IPS DF 6.9 (cell line): ENCODE measurements around the gene MAPT.
A peak's percentile ranks its signal among the peaks of the same experiment; 100 is the strongest.
"Not testable (repeated sequence)": the region's sequence is repeated elsewhere in the genome, so short reads cannot be mapped to it uniquely, and the experiment has no call there.

Source experiments
- DNase-seq: peaks from one replicate; pipeline ENCODE4 v3.0.0-alpha.2; 2013; ENCODE audit warnings: low read depth, low spot score
- H3K27ac ChIP-seq: one replicate; pipeline ENCODE4 v1.5.1; 2013; ENCODE audit warnings: low read length, control low read depth
- H3K27me3 ChIP-seq: 2 replicates; pipeline ENCODE4 v1.6.1; 2013; ENCODE audit warnings: mild to moderate bottlenecking, low read length; ENCODE audit not compliant: control insufficient read depth, insufficient read depth
- H3K36me3 ChIP-seq: 2 replicates; pipeline ENCODE4 v1.6.1; 2013; ENCODE audit warnings: low read length; ENCODE audit not compliant: control insufficient read depth, insufficient read depth
- H3K4me1 ChIP-seq: 2 replicates; pipeline ENCODE4 v1.6.1; 2013; ENCODE audit warnings: low read length; ENCODE audit not compliant: control insufficient read depth, insufficient read depth
- H3K4me3 ChIP-seq: 2 replicates; pipeline ENCODE4 v1.5.1; 2013; ENCODE audit warnings: mild to moderate bottlenecking, low read length
- H3K9me3 ChIP-seq: 2 replicates; pipeline ENCODE4 v1.6.1; 2013; ENCODE audit warnings: low read length, inconsistent platforms; ENCODE audit not compliant: control insufficient read depth, insufficient read depth
- WGBS: extraction: QIAGEN DNeasy Blood & Tissue Kit; methylation state at CpG from one replicate; pipeline ENCODE4 v1.1.7; 2013; ENCODE audit warnings: mixed read lengths, missing lambda C conversion rate; ENCODE audit not compliant: insufficient read length, insufficient coverage; 5-methylcytosine and 5-hydroxymethylcytosine counted together

MAPT gene

DNA sequence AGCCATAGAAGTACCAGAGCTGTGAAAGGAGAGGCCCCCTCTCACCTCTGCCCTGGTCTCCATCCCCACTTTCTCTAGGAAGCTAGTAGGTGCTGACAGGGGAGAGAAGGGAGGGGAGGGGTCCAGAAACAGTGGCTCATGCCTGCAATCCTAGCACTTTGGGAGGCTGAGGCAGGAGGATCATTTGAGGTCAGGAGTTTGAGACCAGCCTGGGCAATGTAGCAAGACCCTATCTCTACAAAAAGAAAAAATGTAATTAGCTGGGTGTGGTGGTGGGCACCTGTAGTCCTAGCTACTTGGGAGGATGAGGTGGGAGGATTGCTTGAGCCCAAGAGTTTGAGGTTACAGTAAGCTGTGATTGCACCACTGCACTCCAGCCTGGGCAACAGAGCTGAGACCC, 42.8 kb downstream of the MAPT start:
- DNase-seq, H3K4me1 ChIP-seq, H3K9me3 ChIP-seq, H3K36me3 ChIP-seq, H3K27me3 ChIP-seq, H3K4me3 ChIP-seq, H3K27ac ChIP-seq: not testable (repeated sequence)

GRCh38 chr17:45939395-45939794, 45.0 kb downstream of the MAPT start:
- no peak for DNase-seq
- WGBS, result no CpG with 5 or more reads among the region's 5 CpGs
- Histone ChIP-seq H3K4me1 (peaks cover 7% of the 10 kb centered on the region), H3K4me3 (no peak overlapping the region), H3K27ac (no peak overlapping the region), H3K9me3 (no peaks in the 10 kb centered on the region), H3K36me3 (no peaks in the 10 kb centered on the region), H3K27me3 (no peaks in the 10 kb centered on the region)

- Histone ChIP-seq H3K27ac (no peak overlapping the region), H3K9me3 (no peaks in the 10 kb centered on the region), H3K4me1 (peaks cover 7% of the 10 kb centered on the region), H3K4me3 (no peak overlapping the region), H3K36me3 (no peaks in the 10 kb centered on the region), H3K27me3 (no peaks in the 10 kb centered on the region)
- WGBS, result no CpG with 5 or more reads among the region's 4 CpGs
- DNase-seq, result no peak
These were observed 45.9 kb downstream of the MAPT start for GRCh38 chr17:45940293-45940692.

- Histone ChIP-seq H3K36me3 (no peaks in the 10 kb centered on the region), H3K4me3 (no peak overlapping the region), H3K9me3 (no peaks in the 10 kb centered on the region), H3K4me1 (peaks cover 7% of the 10 kb centered on the region), H3K27ac (no peak overlapping the region), H3K27me3 (no peaks in the 10 kb centered on the region)
- no CpG with 5 or more reads among the region's 3 CpGs for WGBS
- no peak for DNase-seq
These were observed 46.5 kb downstream of the MAPT start for GRCh38 chr17:45940826-45941225.

DNA sequence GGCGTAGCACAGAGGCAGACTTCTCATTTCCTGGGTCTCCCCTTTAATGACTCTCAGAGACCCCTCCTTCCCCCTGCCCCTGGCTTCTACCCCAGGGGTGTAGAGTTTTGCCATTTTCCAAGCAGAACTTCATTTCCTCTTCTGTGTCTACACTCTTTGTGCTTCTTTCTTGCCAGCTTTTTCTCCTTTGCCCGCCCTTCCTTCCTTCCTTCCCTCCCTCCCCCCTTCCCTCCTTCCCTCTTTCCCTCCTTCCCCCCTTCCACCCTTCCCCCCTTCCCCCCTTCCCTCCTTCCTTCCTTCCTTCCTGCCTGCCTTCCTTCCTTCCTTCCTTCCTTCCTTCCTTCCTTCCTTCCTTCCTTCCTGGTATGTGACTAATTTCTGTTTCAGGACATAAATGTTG, 47.0 kb downstream of the MAPT start:
- no CpG with 5 or more reads among the region's 2 CpGs for WGBS
- no peak overlapping the region for H3K27ac ChIP-seq

DNA sequence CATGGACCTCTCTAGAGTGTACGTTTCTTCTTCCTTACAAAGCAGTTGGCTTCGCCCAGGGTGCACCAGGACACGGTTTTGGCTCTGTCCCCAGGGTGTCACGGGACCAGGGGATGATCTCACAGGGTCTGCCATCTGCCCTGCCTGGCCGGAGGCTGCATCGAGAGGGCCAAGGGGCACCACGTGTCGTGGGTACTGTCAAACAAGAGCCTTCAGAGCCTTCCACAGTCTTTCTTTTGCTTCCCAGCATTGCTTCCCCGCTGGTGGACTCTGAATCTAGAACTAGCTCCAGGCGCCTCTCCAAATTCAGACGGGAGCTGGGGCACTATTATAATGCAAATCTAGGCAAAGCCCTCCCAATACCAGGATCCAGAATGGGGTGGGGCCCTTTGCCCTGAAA, 47.9 kb downstream of the MAPT start:
- DNase-seq, result no peak
- Histone ChIP-seq H3K9me3 (no peaks in the 10 kb centered on the region), H3K4me3 (no peak overlapping the region), H3K27ac (no peak overlapping the region), H3K4me1 (peaks cover 7% of the 10 kb centered on the region), H3K27me3 (no peaks in the 10 kb centered on the region), H3K36me3 (no peaks in the 10 kb centered on the region)
- WGBS, result no CpG with 5 or more reads among the region's 11 CpGs

More for the DNA sequence above, 47.0 kb downstream of the MAPT start:
- no peak for DNase-seq
- peaks cover 7% of the 10 kb centered on the region for H3K4me1 ChIP-seq
- no peak overlapping the region for H3K4me3 ChIP-seq
- no peaks in the 10 kb centered on the region for H3K36me3 ChIP-seq
- H3K27me3 ChIP-seq, result no peaks in the 10 kb centered on the region
- no peaks in the 10 kb centered on the region for H3K9me3 ChIP-seq

GRCh38 chr17:45946841-45947256, 52.5 kb downstream of the MAPT start:
- WGBS, result no CpG with 5 or more reads among the region's 4 CpGs
- no peak overlapping the region for H3K27ac ChIP-seq
- H3K4me1 ChIP-seq, result peaks cover 5% of the 10 kb centered on the region; the same call in 1 of the 2 replicates
- no peak for DNase-seq
- H3K36me3 ChIP-seq, result no peaks in the 10 kb centered on the region
- no peak overlapping the region for H3K4me3 ChIP-seq
- no peaks in the 10 kb centered on the region for H3K27me3 ChIP-seq
- H3K9me3 ChIP-seq, result no peaks in the 10 kb centered on the region

DNA sequence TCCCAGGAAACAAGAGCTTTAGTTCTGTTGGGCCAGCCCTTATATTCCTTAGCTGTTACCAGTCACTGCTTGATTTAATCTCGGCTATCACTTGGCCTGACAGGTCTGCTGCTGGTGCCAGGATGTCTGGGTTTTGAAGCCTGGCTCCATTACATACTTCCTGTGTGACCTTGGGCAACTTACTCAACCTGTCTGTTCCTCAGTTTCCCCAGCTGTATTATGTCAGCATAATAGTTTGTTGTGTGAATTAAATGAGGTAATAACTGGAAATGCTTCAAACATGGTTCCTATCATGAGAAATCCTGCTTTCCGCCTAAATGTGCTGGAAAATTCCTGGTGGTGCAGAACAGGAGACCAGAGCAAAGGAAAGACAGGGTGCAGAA, 54.1 kb downstream of the MAPT start:
- no peak for DNase-seq
- no peaks in the 10 kb centered on the region; the same call in 1 of the 2 replicates for H3K4me1 ChIP-seq
- H3K4me3 ChIP-seq, result no peak overlapping the region
- H3K9me3 ChIP-seq, result no peaks in the 10 kb centered on the region
- no peaks in the 10 kb centered on the region for H3K27me3 ChIP-seq
- no peaks in the 10 kb centered on the region for H3K36me3 ChIP-seq
- H3K27ac ChIP-seq, result no peak overlapping the region
- no CpG with 5 or more reads among the region's 2 CpGs for WGBS

DNA sequence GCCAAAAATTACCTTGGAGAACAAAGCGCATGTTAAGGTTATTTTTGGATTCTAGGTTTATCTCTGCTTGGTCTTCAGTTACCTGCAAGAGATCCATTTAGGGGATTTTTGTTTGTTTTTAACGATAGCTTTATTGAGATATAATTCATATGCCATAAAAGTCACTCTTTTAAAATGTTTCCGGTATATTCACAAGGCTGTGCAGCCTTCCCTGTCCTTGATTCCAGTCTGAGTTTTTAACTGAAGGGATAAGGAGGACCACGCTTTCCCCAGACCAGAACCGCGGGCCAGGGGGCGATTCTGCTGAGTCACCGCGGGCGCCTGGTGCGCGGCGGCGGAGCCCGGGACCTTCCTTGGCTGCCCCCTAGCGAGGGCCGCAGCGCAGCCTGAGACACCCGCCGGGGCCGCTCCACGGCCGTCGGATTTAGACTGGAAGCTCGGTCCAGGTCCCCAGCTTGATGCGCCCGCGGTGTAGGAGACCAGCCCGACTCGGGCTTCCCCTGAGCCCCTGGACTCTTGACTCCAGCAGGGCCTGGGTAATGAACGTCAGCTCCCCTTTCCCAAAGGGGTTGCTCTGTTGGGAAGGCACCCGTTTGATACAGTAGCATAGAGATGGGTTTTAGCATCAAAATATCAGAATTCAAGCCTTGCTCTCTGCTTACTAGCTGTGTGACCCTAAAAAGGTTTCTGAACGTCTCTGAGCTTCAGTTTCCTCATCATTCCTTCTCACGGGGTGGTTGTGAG, 54.7 kb downstream of the MAPT start:
- WGBS, result no CpG with 5 or more reads among the region's 34 CpGs

DNA sequence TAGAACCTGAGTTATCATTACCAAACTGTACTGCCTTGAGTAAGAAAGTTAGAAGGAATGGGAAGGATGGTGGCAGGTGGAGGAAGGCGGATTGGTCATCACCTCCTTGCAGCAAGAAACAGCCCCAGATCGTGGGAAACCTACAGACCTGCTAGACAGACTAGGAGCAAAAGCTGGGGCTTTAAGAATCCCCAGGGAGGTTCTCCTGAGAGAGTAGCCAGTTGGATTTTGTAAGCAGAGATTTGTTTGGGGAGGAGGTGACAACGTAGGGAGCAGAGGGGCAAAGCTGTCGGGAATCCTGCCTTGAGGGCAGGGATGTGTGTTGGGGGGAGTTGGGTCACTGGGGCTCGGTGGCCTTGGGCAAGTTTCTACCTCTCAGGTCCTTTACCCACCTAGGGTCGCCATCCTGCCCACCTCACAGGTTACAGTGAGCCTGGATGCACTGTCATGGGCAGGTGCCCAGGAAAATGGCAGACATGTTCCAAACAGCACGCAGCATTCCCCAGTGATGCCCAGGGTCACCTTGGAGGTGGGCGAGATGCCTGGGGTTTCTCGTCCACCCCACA, 55.5 kb downstream of the MAPT start:
- H3K27ac ChIP-seq, result no peak overlapping the region
- no peaks in the 10 kb centered on the region for H3K27me3 ChIP-seq
- no peaks in the 10 kb centered on the region for H3K36me3 ChIP-seq
- no peak for DNase-seq
- no CpG with 5 or more reads among the region's 9 CpGs for WGBS
- no peaks in the 10 kb centered on the region for H3K9me3 ChIP-seq
- H3K4me1 ChIP-seq, result no peaks in the 10 kb centered on the region; the same call in 1 of the 2 replicates
- H3K4me3 ChIP-seq, result no peak overlapping the region

More for the DNA sequence above, 54.7 kb downstream of the MAPT start:
- Histone ChIP-seq H3K4me3 (no peak overlapping the region), H3K9me3 (no peaks in the 10 kb centered on the region), H3K36me3 (no peaks in the 10 kb centered on the region), H3K27ac (no peak overlapping the region), H3K4me1 (no peaks in the 10 kb centered on the region; the same call in 1 of the 2 replicates), H3K27me3 (no peaks in the 10 kb centered on the region)
- peak; percentile 27 for DNase-seq

- Histone ChIP-seq H3K36me3 (no peaks in the 10 kb centered on the region), H3K4me1 (no peaks in the 10 kb centered on the region; the same call in 1 of the 2 replicates), H3K9me3 (no peaks in the 10 kb centered on the region), H3K27me3 (no peaks in the 10 kb centered on the region), H3K4me3 (no peak overlapping the region), H3K27ac (no peak overlapping the region)
- DNase-seq, result no peak
- no CpG with 5 or more reads among the region's 8 CpGs for WGBS
These were observed 56.5 kb downstream of the MAPT start for GRCh38 chr17:45950888-45951287.
